ENCODE data around the gene RABGGTA. TPM values are rescaled to one million over a fixed set of nuclear protein-coding genes. Genes with fewer than 3 reads are reported as not detected.
A peak's percentile ranks its signal among the peaks of the same experiment; 100 is the strongest.
"Not testable (repeated sequence)": the region's sequence is repeated elsewhere in the genome, so short reads cannot be mapped to it uniquely, and the experiment has no call there.

RABGGTA gene
- total RNA-seq, 1 donor from 2014 or later = 21.5 TPM

DNA sequence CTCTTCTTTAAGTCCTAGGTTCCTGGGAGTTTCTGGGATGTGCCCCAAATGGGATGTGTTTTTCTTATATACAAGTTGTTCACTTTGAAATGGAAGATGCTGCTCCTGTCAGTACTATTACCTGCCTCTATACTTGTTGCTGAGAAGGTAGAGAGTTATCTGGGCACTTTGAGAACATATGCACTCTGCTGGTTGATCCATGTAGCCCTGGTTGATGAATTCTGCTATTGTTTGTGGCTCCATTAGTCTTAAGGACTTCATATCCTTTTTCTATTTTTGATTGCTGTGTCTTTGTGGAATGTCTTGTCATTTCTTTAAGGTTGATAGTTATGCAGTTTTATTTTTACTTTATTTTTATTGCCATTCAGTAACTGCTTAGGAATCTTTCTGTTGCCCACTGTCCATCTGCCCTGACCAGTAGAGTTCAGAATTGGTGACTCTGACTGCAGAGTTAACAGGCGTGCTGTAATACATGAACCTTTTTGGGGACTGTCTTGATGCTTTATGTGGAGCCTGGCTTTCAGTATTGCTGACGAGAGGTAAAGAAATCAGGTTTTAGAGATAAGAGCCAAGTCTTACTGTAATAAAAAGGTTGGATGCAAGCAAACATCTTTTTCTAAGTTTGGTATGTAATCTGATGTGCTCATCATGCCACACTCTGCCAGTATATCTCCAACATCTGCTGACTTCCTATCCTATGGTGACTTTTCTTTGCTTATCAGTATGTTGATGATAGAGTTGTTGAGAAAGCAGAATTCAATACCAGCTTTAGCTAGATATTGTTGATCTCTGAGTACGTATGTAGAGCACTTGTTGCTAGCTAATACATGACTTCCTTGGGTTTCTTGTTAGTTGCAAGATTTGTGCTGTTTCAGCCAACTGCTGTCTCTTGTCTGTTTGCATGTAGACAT, 37.0 kb downstream of the RABGGTA start:
- ATAC-seq = no peak
- intact Hi-C loops (cut with DNase I) = no loop called here
- no peak for DNase-seq (ENCODE audit: missing footprints)

DNA sequence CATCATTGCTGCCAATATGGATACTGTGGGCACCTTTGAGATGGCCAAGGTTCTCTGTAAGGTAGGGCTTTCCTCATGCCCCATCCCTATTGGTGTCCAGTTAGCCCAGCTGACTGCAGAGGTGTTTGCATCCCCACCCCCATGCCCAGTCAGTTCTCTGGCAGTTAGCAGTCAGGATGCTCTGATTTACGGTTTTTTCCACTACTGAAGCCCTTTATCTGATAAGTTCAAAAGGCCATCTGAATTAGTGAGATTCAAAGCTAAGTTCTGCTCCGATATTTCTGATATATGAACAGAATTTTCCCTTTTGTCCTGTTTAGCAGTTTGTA, 37.9 kb downstream of the RABGGTA start:
- no peak for DNase-seq (ENCODE audit: missing footprints)
- no peak for ATAC-seq
- intact Hi-C loops (cut with DNase I) = loop anchor here (2.0 kb wide), 1 partner anchor 17 kb away; the partner anchor contains the start of gene MDP1

DNA sequence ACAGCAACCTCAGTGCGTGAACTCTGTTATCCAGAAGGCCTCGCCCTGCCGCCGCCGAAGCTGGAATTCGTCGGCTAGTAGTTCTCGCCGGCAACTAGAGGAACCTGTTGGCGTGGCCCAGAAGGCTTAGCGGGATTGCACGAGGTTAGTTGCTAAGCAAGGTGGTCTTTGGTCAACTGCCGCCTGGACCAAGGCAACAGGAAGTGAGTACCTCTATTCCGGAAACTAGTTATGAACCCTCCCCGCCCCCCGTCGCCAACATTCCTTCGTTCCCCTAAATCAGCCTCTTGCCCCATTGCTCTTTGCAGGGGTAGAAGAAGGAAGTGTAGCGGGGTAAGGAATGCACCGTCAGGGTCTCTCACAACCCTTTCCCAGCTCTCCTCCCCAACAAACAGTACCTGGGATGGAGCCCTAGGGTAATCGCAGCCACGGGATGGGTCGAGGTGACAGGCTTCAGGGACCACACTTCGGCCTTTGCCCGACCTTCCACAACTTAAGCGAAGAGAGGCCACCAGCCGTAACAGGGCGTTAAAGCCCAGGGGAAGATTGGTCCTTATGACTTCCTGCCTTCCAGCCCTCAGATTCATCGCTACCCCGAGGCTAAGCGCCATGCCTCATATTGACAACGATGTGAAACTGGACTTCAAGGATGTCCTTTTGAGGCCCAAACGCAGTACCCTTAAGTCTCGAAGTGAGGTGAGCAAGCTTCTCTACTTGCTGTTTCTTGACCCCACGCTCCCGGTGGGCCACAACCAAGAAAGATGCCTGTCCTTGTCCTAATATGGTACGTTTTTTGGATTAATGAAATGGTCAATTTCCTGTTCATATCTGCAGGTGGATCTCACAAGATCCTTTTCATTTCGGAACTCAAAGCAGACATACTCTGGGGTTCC, 38.5 kb downstream of the RABGGTA start, which contains the start of gene GMPR2:
GMPR2 (plus strand) TSS at position 285 of the 893 bp plus-strand sequence; CDS start at position 610, 325 bp downstream.
- ATAC-seq (peak; percentile 73), DNase-seq (ENCODE audit: missing footprints) (no peak)
- intact Hi-C loops (cut with DNase I) = loop anchor here (2.0 kb wide), 1 partner anchor 16 kb away; the partner anchor contains the start of gene MDP1

DNA sequence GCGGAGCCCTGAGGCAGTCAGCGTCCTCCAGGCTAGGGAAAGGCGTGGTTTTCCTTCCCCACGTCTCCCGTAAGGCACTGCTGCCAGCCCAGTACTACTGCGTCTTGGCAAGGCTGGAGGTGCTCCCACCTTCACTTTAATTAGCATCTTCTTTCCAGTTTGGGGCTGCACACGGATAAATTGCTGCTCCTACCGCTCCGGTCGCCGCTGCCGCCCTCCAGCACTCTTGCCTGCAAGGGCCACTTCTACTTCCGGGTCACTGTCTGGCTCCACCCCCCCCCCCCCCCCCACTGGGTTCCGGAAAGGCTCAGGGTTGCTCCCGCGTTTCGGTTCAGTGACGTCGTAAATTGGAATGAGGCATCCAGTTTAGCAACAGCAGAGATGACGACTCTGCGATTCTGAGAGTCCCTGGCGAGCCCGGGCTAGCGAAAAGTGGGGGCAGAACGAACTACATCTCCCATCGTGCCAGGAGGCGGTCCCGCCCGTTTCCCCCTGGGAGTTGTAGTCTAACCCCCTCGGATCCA, 39.2 kb downstream of the RABGGTA start, which contains the start of gene NEDD8:
NEDD8 (minus strand) TSS at position 247 of the 524 bp plus-strand sequence; CDS start at position 147, 100 bp downstream.
- DNase-seq (ENCODE audit: missing footprints) (peak; percentile 96), ATAC-seq (peak; percentile 91)
- intact Hi-C loops (cut with DNase I) = loop anchor here (2.0 kb wide), 1 partner anchor 15 kb away; the partner anchor contains the start of gene MDP1

DNA sequence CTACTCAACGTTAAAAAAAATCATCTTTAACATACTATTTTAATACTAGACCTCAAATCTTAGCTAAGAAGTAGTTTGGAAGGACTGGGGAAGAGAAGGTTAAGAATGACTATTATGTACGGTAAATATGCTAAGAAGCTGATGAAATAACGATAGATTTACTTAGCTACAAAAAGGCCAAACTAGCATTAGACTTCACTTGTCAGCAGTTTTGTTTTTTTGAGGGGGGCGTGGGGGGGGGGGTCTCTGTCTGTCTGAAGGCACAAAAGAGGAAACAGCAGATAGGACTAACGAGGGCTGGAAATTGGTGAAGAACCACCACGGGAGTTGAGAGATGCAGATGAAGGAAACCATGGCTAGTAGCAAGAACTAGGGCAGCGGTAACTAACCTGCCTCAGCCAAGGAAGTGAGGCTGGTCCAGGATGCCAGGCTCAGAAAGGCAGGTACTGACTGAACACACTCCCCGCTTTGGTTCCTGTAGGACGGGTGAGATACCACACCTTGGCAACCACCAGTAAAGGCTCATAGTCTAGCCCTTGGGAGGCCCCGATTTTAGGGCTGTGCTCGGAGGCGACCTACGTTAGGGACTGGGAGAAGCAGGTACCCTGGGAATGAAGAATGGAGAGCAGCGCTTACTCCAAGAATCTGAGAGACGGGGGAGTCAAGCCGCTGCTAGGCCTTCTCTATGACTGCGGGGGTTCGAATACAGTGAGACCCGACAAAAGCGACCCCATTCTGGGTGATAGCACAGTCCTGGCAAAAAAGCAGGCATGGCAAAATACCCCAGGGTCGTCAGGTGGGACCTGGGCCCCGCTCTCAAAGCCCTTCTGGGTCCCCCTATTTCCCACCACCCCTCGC, 39.9 kb downstream of the RABGGTA start:
- no peak for DNase-seq (ENCODE audit: missing footprints)
- intact Hi-C loops (cut with DNase I) = loop anchor here (2.0 kb wide), 1 partner anchor 15 kb away; the partner anchor contains the start of gene MDP1
- ATAC-seq = no peak

DNA sequence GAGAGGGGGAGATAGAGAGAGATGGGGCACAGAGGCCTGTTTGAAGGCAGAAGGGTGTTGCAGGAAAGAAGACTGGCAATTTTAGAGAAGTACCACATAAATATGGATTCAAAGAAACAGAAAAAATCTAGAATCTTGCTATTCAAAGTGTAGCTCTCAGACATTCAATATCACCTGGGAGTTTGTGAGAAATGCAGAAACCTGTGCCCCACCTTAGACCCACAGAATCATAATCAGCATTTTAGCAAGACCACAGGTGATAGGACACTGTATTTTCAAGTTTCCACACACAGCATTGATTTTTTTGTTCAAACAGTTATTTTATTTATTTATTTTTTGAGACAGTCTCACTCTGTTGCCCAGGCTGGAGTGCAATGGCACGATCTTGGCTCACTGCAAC, 42.5 kb downstream of the RABGGTA start:
- ATAC-seq (no peak), DNase-seq (ENCODE audit: missing footprints) (no peak)
- intact Hi-C loops (cut with DNase I) = no loop called here

DNA sequence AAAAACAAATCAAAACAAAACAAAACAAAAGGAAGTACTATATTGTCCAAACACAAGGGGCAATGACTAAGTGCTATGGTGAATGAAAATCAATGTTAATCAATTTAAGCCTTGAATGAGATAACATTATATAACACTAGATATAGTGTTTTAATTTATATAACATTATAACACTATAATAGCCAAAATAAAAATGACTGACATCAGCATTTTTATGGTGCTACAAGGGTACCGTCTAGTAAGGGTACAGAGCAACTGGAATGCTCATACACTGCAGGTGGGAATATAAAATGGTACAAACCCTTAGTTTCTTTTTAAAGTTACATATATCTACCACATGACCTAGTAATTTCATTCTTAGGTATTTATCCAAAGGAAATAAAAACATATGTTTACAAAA, 44.9 kb downstream of the RABGGTA start:
- DNase-seq (ENCODE audit: missing footprints) = no peak
- intact Hi-C loops (cut with DNase I) = no loop called here
- no peak for ATAC-seq

DNA sequence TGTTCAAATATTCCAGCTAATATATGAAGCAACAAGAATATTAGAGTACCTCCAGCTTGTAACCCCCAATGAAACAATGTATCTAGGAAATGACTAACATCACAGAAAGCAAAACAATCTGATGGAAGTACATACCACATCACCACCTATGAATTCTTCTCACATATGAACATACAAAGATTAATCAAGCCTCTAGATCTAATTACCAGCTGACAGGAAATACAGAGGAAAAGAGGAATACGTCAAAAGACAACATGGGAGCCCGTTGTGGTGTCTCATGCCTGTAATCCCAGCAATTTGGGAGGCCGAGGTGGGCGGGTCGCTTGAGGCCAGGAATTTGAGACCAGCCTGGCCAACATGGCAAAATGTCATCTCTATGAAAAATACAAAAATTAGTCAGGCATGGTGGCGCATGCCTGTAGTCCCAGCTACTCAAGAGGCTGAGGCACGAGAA, 46.8 kb downstream of the RABGGTA start:
- no peak for DNase-seq (ENCODE audit: missing footprints)
- intact Hi-C loops (cut with DNase I) = no loop called here
- ATAC-seq = no peak

DNA sequence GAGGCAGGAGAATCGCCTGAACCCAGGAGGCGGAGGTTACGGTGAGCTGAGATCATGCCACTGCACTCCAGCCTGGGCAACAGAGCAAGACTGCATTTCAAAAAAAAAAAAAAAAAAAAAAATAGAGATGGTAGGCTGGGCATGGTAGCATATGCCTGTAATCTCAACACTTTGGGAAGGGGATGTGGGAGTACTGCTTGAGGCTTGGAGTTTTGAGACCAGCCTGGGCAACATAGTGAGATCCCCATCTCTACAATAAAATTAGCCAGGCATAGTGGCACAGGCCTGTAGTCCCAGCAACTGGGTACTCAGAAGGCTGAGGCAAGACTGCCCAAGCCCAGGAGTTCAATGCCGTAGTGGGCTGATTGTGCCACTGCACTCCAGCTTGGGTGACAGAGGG, 48.4 kb downstream of the RABGGTA start:
- intact Hi-C loops (cut with DNase I); ATAC-seq; DNase-seq (ENCODE audit: missing footprints): not testable (repeated sequence)

DNA sequence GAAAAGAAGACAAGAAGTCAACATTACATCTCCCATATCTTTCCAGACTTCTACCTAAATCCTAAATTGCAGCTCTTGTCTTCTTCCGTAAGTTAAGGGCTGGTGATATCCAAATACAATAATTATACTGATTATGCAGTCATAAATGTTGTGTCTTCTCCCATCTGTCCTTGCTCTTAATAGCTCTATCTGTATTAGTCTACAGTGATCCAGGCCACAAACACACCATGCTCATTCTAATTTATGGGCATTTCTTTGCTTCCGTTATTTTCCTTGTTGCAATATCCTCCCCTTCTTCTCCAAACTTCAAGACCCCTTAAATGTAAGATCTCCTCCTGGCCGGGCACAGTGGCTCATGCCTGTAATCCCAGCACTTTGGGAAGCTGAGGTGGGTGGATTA, 51.9 kb downstream of the RABGGTA start:
- ATAC-seq = no peak
- intact Hi-C loops (cut with DNase I) = no loop called here
- DNase-seq (ENCODE audit: missing footprints) = no peak

DNA sequence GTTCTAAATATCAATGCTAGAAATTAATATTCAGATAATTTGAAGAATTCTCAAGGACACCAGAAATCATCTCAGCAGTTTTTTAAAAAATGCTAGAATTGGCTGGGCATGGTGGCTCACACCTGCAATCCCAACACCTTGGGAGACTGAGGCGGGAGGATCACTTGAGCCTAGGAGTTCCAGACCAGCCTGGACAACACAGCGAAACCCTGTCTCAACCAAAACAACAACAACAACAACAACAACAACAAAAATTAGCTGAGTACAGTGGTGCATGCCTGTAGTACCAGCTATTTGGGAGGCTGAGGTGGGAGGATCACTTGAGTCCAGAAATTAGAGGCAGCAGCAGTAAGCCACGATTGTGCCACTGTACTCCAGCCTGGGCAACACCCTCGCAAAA, 52.3 kb downstream of the RABGGTA start:
- no peak for ATAC-seq
- intact Hi-C loops (cut with DNase I) = no loop called here
- DNase-seq (ENCODE audit: missing footprints) = no peak

DNA sequence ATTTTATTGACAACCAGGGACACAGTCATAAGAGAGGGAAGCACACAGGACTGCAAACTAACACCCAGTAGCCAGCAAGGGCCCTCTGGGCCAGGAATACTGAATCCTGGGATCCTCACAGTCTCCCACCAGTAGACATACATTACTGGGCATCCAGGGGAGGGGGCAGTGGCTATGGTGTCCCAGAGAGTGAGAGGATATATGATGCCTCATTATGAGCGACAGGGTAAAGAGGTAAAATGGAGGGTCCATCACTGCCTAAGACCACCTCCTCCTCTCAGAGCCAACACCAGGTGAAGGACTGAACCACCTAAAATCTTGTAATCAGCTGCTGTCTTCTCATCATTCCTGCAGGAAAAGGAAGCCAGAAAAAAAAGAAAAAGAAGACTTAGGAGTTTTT, 54.5 kb downstream of the RABGGTA start:
- ATAC-seq; DNase-seq (ENCODE audit: missing footprints): not testable (repeated sequence)
- intact Hi-C loops (cut with DNase I) = loop anchor here (2.0 kb wide), 1 partner anchor 16 kb away; the partner anchor contains the start of genes GMPR2 and NEDD8

DNA sequence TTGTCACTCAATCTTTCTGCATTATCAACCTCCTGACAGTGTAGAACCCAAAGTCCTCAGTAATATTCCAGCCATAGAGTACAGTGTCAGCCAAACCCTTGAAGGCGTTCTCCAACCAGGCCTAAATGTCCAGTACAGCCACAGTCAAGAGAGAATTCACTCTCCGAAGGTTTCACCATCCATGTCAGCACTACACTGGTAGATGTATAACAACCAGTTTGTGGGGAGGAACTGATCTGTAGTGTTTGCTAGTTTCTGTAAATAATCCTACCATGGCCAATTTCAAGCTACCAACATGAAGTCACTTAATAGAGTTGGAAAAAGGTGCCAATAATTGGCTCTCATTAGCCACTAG, 55.1 kb downstream of the RABGGTA start:
- intact Hi-C loops (cut with DNase I) = loop anchor here (2.0 kb wide), 1 partner anchor 16 kb away; the partner anchor contains the start of genes GMPR2 and NEDD8
- DNase-seq (ENCODE audit: missing footprints) (no peak), ATAC-seq (no peak)

Other genes starting within 250 kb of the RABGGTA start
- 0.08 TPM for gene CARMIL3, start 219.6 kb downstream of the RABGGTA start, total RNA-seq
- gene CPNE6, start 200.0 kb downstream of the RABGGTA start, total RNA-seq = not detected
- gene PCK2, start 177.3 kb downstream of the RABGGTA start, total RNA-seq = 4.3 TPM
- 84.7 TPM for gene DCAF11, start 156.8 kb downstream of the RABGGTA start, total RNA-seq
- gene NRL, start 156.6 kb downstream of the RABGGTA start, total RNA-seq = 1.8 TPM
- gene FITM1, start 140.9 kb downstream of the RABGGTA start, total RNA-seq = 129 TPM
- gene PSME1, start 135.4 kb downstream of the RABGGTA start, total RNA-seq = 140 TPM
- gene EMC9, start 130.0 kb downstream of the RABGGTA start, total RNA-seq = 14.6 TPM
- gene PSME2, start 125.0 kb downstream of the RABGGTA start, total RNA-seq = 109 TPM
- 33.4 TPM for gene RNF31, start 124.1 kb downstream of the RABGGTA start, total RNA-seq
- gene IRF9, start 110.3 kb downstream of the RABGGTA start, total RNA-seq = 30.5 TPM
- 2.4 TPM for gene REC8, start 99.5 kb downstream of the RABGGTA start, total RNA-seq
- gene IPO4, start 82.8 kb downstream of the RABGGTA start, total RNA-seq = 10.5 TPM
- gene TM9SF1, start 76.2 kb downstream of the RABGGTA start, total RNA-seq = 23.2 TPM
- 0.43 TPM for gene TSSK4, start 65.9 kb downstream of the RABGGTA start, total RNA-seq
- gene CHMP4A, start 58.1 kb downstream of the RABGGTA start, total RNA-seq = 28.5 TPM
- 17.0 TPM for gene MDP1, start 55.5 kb downstream of the RABGGTA start, total RNA-seq
- 218 TPM for gene NEDD8, start 39.2 kb downstream of the RABGGTA start, total RNA-seq
- gene GMPR2, start 38.7 kb downstream of the RABGGTA start, total RNA-seq = 29.1 TPM
- 33.0 TPM for gene TINF2, start 29.0 kb downstream of the RABGGTA start, total RNA-seq
- gene TGM1, start 8.4 kb downstream of the RABGGTA start, total RNA-seq = 1.1 TPM
- 8.3 TPM for gene DHRS1, start 28.2 kb upstream of the RABGGTA start, total RNA-seq
- 23.0 TPM for gene NOP9, start 28.3 kb upstream of the RABGGTA start, total RNA-seq
- gene CIDEB, start 36.4 kb upstream of the RABGGTA start, total RNA-seq = 4.3 TPM
- gene LTB4R2, start 38.5 kb upstream of the RABGGTA start, total RNA-seq = 0.57 TPM
- 2.1 TPM for gene LTB4R, start 39.9 kb upstream of the RABGGTA start, total RNA-seq
- gene ADCY4, start 63.5 kb upstream of the RABGGTA start, total RNA-seq = 27.3 TPM
- gene RIPK3, start 68.4 kb upstream of the RABGGTA start, total RNA-seq = 4.2 TPM
- 28.4 TPM for gene NFATC4, start 96.6 kb upstream of the RABGGTA start, total RNA-seq
- 9.5 TPM for gene NYNRIN, start 127.4 kb upstream of the RABGGTA start, total RNA-seq
- 1.1 TPM for gene CBLN3, start 158.1 kb upstream of the RABGGTA start, total RNA-seq
- gene KHNYN, start 158.4 kb upstream of the RABGGTA start, total RNA-seq = 23.3 TPM
- 76.6 TPM for gene SDR39U1, start 171.2 kb upstream of the RABGGTA start, total RNA-seq
- gene CMA1, start 236.7 kb upstream of the RABGGTA start, total RNA-seq = 1.3 TPM

Data from Right ventricle myocardium inferior (tissue), 1 donor.